A172 (cell line): ENCODE measurements around the gene DENND2A. TPM values are rescaled to one million over a fixed set of nuclear protein-coding genes. Genes with fewer than 3 reads are reported as not detected.
"Not testable (repeated sequence)": the region's sequence is repeated elsewhere in the genome, so short reads cannot be mapped to it uniquely, and the experiment has no call there.

ENCODE experiments used
- DNase-seq: peaks from one replicate; pipeline ENCODE4 v3.0.0-alpha.2; 2015; ENCODE audit warnings: low spot score
- total RNA-seq: library from RNA; depleted of rRNA; stranded (reverse); fragments of >200 nt; shearing (Covaris generic); gene quantifications from 2 replicates; pipeline ENCODE4 v1.2.3, GENCODE V29; 2014

DENND2A gene
- total RNA-seq, 1 experiment from 2014 or later: 3.3 TPM

DNA sequence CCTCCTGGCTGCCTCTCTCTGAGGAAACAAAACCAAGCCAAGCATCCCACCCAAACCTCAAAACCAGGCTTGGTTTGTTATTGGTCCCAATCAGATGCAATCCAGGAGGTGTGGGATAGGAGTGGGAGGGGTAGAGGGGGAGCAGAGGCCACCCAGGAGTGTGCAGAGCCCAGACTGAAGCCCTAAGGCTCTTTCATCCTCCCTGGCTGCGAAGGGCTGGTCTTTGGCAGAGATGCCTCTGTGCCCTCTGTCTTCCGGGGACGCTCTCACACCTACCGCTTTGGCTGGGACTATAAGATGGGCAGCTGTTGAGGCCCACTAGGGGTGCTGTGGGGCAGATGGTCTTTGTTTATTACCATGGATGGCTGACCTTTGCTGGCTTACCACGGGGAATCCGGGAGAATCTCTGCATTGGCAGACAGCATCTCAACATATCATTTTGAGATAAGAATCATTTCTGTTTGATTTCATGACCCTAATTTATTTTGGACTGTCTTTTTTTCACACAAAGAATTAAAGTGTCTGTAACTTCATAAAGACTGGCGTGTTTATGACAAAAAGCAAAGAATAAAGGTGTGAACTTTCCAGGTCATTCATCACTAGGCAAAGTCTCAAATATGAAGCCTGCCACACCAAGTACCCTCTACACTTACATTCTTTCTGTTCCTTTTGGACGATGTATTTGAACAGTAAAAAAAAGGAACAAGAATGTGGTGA, 6.5 kb upstream of the DENND2A start:
- DNase-seq: peak; percentile 55

GRCh38 chr7:140645166-140645900, 4.7 kb upstream of the DENND2A start:
- DNase-seq: no peak

DNA sequence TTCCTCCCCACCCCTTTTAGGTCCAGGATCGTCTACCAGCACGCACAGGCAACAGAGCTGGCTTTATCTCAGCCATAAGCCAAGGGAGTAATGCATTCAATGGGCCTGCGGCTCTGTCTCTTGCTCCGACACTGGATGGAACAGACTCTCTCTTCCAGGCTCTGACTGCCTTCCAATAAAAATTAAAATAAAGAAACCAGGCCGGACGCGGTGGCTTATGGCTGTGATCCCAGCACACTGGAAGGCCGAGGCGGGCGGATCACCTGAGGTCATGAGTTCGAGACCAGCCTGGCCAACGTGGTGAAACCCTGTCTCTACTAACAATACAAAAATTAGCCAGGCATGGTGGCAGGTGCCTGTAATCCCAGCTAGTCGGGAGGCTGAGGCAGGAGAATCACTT, 4.1 kb upstream of the DENND2A start:
- DNase-seq: not testable (repeated sequence)

- no peak for DNase-seq
Observed at GRCh38 chr7:140643416-140643815, 2.8 kb upstream of the DENND2A start.

DNA sequence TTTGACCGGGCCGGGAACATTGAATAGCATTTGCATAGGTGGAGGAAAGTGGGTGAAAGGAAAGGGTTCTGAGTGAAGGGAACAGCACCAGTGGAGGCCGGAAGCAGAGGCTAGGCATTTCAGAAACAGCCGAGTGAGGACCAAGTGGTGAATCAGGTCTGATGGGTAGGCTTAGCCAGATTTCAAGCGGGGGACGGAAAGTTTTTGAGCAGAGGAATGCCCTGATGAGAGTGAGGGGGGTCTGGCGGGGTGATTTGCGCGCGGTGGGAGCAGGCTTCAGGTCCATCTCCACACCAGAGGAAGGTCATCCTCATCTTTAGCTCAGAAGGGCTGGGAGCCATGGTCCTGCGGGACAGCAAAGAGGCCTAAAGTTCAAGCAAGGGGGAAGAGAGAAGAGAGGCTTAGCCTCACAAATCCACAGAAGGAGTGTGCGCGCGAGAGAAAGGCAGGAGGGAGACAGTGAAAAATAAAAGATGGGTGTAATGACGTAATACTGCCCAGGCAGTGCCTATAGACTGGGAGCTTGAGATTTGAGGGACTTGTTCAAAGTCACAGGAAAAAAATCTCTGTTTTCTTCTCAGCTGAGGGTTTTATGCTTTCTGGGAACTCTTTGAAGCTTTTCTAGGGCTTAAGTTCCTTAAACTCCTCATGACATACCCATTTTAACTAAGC, 1.0 kb upstream of the DENND2A start:
- no peak for DNase-seq

DNA sequence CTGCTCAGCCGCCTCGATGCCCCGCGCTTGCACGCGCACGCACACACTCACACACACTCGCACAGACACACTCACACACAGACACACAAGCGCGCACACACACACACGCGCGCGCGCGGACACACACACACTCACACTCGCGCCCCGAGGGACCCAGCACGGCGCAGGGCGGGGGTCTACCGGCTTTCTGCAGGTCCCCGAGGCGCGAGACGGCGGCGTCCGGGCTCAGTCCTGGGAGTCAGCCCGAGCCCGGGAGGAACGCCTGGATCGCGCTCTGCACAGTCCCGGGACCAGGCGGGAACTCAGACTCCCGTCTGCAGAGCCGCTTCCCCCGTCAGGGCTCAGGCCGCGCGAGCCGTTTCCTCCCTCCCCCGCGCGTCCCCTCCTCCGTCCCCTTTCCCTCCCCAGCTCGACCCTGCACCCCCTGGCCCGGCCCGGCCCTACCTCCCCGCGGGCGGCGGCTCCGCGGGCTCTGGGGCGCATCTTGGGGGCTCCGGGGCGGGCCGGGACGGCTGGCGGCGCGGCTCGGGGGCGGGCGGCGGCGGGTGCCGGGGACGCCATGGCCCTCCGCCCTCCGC, 464 bp downstream of the DENND2A start:
- no peak for DNase-seq

DNA sequence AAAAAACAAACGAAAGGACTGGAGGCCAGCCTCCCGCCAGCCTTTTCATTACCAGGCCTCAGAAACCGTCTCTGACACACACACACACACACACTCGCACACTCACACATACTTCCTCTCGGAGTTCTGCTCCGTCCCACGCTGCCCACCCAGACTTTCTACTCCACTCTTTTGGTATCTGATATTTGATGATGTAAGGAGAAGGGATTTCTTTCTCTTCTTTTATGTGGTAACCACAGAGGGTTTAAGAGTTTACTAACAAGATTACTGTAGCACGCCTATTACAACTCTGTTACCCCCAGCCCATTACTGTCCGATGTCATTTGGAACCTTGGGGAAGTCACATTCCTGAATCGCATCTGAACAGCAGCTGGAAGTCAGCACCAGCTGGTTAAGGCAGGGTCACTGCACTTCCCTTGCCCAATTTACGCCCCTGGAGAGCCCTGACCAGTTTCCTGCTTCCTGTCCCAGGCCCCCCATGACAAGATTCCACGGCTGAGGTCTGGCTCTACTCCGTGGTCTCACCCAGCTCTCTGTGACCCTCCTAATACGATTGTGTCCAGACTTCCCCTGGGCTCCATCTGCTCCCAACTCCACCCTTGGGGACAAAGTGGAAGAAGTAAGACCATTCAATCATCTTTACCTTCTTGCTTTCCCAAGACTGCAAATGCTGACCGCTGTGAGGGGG, 1.1 kb downstream of the DENND2A start:
- no peak for DNase-seq

GRCh38 chr7:140638173-140638791, 2.3 kb downstream of the DENND2A start:
- no peak for DNase-seq

GRCh38 chr7:140637400-140637799, 3.2 kb downstream of the DENND2A start:
- no peak for DNase-seq

GRCh38 chr7:140635816-140636215, 4.8 kb downstream of the DENND2A start:
- DNase-seq: no peak

- DNase-seq: no peak
Observed at GRCh38 chr7:140635345-140635744, 5.3 kb downstream of the DENND2A start.

DNA sequence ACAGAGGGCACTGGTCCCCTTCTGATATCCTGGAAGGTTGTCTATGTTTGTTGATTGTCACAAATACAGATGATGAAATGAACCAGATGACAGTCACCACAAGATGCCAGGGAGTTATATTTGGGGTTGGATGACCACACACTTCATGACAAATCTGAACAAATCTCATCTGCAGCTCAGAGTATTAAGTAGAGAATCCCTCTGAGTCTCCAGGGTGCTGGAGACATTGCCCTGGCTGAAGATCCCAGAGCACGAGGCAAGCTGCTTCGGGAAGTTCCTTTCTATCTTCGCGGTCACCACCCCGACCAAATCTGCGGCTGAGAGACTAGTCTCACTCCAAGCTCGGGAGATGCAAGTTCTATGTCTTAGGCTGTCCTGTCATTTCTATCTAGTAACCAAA, 9.0 kb downstream of the DENND2A start:
- DNase-seq: no peak

GRCh38 chr7:140631021-140631420, 9.6 kb downstream of the DENND2A start:
- no peak for DNase-seq

DNA sequence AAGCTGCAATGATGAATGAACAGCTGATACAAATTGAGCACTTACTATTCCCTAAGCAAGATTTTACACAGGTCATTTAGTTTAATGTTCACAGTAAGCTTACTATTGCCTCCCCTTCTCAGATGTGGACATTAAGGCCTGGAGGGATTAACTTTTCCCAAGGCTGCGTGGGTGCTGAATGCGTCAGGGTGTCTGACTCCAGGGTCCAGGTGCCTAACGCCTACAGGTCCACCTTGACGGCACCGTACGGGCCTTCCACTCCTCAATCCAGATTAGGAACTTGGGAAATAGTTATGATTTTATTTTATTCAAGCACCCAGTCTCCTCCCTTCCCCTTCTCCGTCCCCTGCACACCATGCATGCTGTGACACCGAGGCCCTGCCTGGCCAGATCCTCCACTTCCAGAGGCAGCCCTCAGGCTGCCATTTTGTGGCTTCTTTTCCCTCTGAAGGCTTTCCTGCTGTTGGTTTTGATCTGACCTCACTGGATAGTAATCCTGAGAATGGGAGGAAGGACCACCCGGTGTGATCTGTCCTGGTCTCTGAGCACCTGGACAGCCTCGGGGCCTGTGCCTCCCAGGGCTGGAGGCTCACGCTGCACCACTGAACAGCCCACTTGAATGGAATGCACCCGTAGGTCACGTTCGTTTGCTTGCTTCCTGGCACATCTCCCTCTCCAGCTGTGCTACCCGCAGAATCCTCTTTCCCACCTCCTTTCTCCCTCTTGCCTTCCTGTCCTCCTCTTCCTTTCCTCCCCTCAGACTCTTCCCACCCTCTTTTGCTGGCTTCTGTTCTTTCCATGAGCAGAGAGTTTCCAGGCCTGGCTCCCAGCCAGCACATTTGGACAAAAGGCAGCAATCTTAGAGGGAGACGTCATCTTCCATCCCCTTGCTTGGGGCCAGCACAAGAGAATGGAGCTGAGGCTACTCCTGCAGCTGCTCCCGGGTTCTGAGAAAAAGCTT, 14.4 kb downstream of the DENND2A start:
- DNase-seq: peak; percentile 94

DNA sequence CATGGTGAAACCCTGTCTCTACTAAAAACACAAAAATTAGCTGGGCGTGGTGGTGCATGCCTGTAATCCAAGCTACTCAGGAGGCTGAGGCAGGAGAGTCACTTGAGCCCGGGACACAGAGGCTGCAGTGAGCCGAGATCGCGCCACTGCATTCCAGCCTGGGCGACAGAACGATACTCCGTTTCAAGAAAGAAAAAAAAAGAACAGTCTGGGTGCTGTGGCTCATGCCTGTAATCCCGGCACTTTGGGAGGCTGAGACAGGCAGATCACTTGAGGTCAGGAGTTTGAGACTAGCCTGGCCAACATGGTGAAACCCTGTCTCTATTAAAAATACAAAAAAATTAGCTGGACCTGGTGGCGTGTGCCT, 15.4 kb downstream of the DENND2A start:
- not testable (repeated sequence) for DNase-seq

DNA sequence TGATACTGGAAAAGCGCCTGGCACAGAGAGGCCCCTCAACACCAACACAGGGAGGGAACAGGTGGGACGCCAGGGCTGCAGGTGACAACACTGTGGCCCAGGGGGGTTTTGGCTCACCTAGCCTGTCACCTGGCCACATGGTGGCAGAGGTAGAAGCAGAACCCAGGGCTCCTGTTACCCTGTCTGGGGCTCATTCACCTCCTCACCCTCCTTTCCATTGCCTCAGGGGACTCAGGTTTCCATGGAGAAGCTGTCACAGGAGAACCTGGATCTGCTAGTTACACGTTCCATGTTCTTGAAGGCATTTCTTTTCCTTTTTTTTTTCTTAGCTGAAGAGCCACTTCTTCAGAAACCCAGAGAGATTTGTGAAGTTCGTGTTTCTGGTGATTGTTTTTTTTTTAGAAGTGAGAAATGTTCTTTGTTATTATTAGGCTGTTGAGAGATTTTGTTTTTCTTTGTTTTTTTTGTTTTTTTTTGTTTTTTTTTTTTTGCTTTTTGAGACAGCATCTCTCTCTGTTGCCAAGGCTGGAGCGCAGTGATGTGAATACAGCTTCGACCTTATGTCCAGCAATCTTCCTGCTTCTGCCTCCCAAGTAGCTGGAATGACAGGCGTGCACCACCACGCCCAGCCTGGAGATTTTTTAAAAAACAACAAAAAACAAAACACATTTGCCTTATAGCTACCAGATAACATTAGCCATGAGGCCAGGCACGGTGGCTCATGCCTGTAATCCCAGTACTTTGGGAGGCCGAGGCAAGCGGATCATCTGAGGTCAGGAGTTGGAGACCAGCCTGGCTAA, 16.0 kb downstream of the DENND2A start:
- no peak for DNase-seq

DNA sequence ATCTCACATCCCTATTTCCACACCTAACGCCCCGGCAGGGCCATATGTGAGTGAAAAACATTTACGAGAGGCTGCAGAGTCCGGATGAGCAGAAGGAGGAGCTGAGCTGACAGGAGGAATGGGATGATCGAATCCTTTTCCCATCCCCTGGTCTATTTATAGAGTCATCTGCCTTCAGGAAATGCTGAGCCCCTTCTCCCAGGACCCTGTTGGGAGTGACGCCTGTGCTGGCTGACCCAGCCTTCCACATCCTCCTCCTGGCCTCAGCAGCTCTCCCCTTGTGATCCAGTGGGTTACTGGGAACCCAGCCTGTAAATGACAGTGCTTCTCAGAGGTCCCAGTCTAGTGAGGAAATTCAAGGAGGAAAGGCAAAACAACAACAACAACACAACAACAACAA, 16.6 kb downstream of the DENND2A start:
- no peak for DNase-seq

- no peak for DNase-seq
Observed at GRCh38 chr7:140621401-140622021, 19.1 kb downstream of the DENND2A start.

- not testable (repeated sequence) for DNase-seq
Observed at GRCh38 chr7:140619915-140620510, 20.6 kb downstream of the DENND2A start.
